T-helper 2 cell (primary cell): Measurements from ENCODE around the gene MEIG1.
A peak's percentile ranks its signal among the peaks of the same experiment; 100 is the strongest.
"Not testable (repeated sequence)": the region's sequence is repeated elsewhere in the genome, so short reads cannot be mapped to it uniquely, and the experiment has no call there.

Experiments used
- DNase-seq, 5 experiments: peaks; one replicate each; pipeline versions ENCODE4 v3.0.0 to v3.0.0-alpha.2; 2012 to 2022

The MEIG1 gene

GRCh38 chr10:14954934-14955333, 4.3 kb upstream of the MEIG1 start:
- no peak for DNase-seq

- no peak for DNase-seq
Observed at GRCh38 chr10:14958872-14959220, 342 bp upstream of the MEIG1 start.

GRCh38 chr10:14967897-14968296, 8.7 kb downstream of the MEIG1 start:
- no peak for DNase-seq

- DNase-seq: peak in 3 of 5 experiments; percentile 15 to 54 (median 23)
Observed at GRCh38 chr10:14971867-14972448, 12.8 kb downstream of the MEIG1 start.

GRCh38 chr10:14974153-14974998, 15.2 kb downstream of the MEIG1 start:
- DNase-seq: not testable (repeated sequence)

GRCh38 chr10:14975672-14976273, 16.6 kb downstream of the MEIG1 start:
- no peak for DNase-seq

- DNase-seq: no peak
Observed at GRCh38 chr10:14982744-14983143, 23.6 kb downstream of the MEIG1 start.

GRCh38 chr10:14989552-14989951, 30.4 kb downstream of the MEIG1 start:
- DNase-seq: not testable (repeated sequence)

- DNase-seq: peak in 2 of 5 experiments; percentile 41 to 54
Observed at GRCh38 chr10:14991035-14991749, 32.0 kb downstream of the MEIG1 start.

GRCh38 chr10:14992336-14992735, 33.1 kb downstream of the MEIG1 start:
- not testable (repeated sequence) for DNase-seq

- DNase-seq: not testable (repeated sequence)
Observed at GRCh38 chr10:14993500-14994455, 34.6 kb downstream of the MEIG1 start.

- no peak for DNase-seq
Observed at GRCh38 chr10:14995964-14996565, 36.9 kb downstream of the MEIG1 start.

- DNase-seq: not testable (repeated sequence)
Observed at GRCh38 chr10:15013530-15013929, 54.3 kb downstream of the MEIG1 start.

GRCh38 chr10:15015451-15015850, 56.3 kb downstream of the MEIG1 start:
- DNase-seq: no peak

- DNase-seq: not testable (repeated sequence)
Observed at GRCh38 chr10:15020966-15021365, 61.8 kb downstream of the MEIG1 start.
